GM12874 (cell line): ENCODE data around the gene PIGK.

Experiments
- TF ChIP-seq, protein P1 (sequence below): IDR thresholded peaks from 2 replicates; pipeline ENCODE4 v1.5.1; 2011; ENCODE audit warnings: low read depth, mild to moderate bottlenecking, control low read depth, low read length, moderate library complexity; ENCODE audit not compliant: insufficient read depth

Gene PIGK

DNA sequence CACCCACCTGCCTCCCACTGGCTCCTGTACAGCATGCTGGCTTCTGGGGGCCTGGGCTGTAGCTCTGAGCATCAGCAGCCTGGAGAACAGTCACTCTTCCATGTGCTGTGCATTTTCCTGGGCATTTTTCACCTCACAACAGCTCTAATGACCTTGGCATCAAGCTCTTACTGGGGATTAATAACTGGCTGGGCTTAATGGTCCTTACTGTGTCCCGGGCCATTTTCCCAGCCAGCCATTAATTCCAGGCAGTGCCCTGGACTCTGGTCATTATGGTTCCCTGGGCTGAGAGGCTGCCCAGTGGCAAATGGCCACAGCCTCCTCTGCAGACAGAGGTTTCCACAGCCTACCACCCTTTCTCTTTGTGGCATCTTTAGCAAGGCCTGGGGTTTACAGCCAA is 180.1 kb downstream of the PIGK start:
- TF ChIP-seq, protein P1, sequence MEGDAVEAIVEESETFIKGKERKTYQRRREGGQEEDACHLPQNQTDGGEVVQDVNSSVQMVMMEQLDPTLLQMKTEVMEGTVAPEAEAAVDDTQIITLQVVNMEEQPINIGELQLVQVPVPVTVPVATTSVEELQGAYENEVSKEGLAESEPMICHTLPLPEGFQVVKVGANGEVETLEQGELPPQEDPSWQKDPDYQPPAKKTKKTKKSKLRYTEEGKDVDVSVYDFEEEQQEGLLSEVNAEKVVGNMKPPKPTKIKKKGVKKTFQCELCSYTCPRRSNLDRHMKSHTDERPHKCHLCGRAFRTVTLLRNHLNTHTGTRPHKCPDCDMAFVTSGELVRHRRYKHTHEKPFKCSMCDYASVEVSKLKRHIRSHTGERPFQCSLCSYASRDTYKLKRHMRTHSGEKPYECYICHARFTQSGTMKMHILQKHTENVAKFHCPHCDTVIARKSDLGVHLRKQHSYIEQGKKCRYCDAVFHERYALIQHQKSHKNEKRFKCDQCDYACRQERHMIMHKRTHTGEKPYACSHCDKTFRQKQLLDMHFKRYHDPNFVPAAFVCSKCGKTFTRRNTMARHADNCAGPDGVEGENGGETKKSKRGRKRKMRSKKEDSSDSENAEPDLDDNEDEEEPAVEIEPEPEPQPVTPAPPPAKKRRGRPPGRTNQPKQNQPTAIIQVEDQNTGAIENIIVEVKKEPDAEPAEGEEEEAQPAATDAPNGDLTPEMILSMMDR, result no peak
